Activated CD8-positive, alpha-beta T cell treated with anti-CD3 and anti-CD28 coated beads for 36 hours (primary cell): Measurements from ENCODE around the gene HIRA. TPM values are rescaled to one million over a fixed set of nuclear protein-coding genes. Genes with fewer than 3 reads are reported as not detected.

Experiments
- ATAC-seq: fragments of 200-7000 bp; cut with Tn5 transposase; one replicate; pipeline ENCODE4 v1.10.0; 2021; ENCODE audit warnings: mild to moderate bottlenecking, moderate library complexity
- CTCF ChIA-PET: fragments of 350-600 bp; sonication (Branson Sonifier 250); formaldehyde crosslinking; loops from one replicate; lab custom pipeline; 2021; ENCODE audit warnings: antibody characterized with exemption; lab: Charles Lee
- POLR2A ChIA-PET: fragments of 350-600 bp; sonication (Branson Sonifier 250); formaldehyde crosslinking; loops from one replicate; lab custom pipeline; 2021; ENCODE audit warnings: antibody characterized with exemption; lab: Charles Lee
- DNase-seq: peaks from one replicate; pipeline ENCODE4 v3.0.0-alpha.2; 2020
- H3K27ac Mint-ChIP-seq: one replicate; pipeline ENCODE4 v1.8.0; 2021; ENCODE audit warnings: mild to moderate bottlenecking, mixed read lengths
- H3K27me3 Mint-ChIP-seq: one replicate; pipeline ENCODE4 v1.8.0; 2021; ENCODE audit warnings: mixed read lengths
- H3K36me3 Mint-ChIP-seq: one replicate; pipeline ENCODE4 v1.8.0; 2021; ENCODE audit warnings: low read depth, mixed read lengths
- H3K4me1 Mint-ChIP-seq: one replicate; pipeline ENCODE4 v1.8.0; 2021; ENCODE audit warnings: low read depth, mixed read lengths
- H3K4me3 Mint-ChIP-seq: one replicate; pipeline ENCODE4 v1.8.0; 2021; ENCODE audit warnings: mild to moderate bottlenecking, moderate library complexity, mixed read lengths
- H3K9me3 Mint-ChIP-seq: one replicate; pipeline ENCODE4 v1.8.0; 2021; ENCODE audit warnings: mixed read lengths
- CTCF ChIP-seq: fragments of 200-600 bp; IDR thresholded peaks from one replicate; pipeline ENCODE4 v1.8.0; 2022; ENCODE audit warnings: antibody characterized with exemption, mild to moderate bottlenecking
- intact Hi-C: fragments of 100-400 bp; cut with micrococcal nuclease; formaldehyde crosslinking; loops from one replicate; pipeline ENCODE4 v1.10.0; 2022
- total RNA-seq, 2 experiments: library from RNA; stranded (reverse); gene quantifications; one replicate each; pipeline ENCODE4 v1.2.3, GENCODE V29; 2021

The HIRA gene
- total RNA-seq, 2 experiments from 2014 or later = 29.7 to 30.5 TPM

GRCh38 chr22:19405133-19405532, 26.4 kb downstream of the HIRA start:
- H3K27me3 Mint-ChIP-seq = no peaks in the 10 kb centered on the region
- intact Hi-C loops = no loop called here
- ChIA-PET CTCF (no interaction called here), POLR2A (interaction anchor here (1.0 kb wide), 1 partner anchor 26 kb away, joined by 3 read pairs; the partner anchor contains the start of gene HIRA)
- no peak for DNase-seq
- no peaks in the 10 kb centered on the region for H3K9me3 Mint-ChIP-seq
- H3K4me1 Mint-ChIP-seq = no peaks in the 10 kb centered on the region
- TF ChIP-seq CTCF = no peak
- no peak overlapping the region for H3K27ac Mint-ChIP-seq
- H3K36me3 Mint-ChIP-seq = peaks cover 48% of the 10 kb centered on the region
- no peak for ATAC-seq
- H3K4me3 Mint-ChIP-seq = no peak overlapping the region

- H3K27ac Mint-ChIP-seq = no peak overlapping the region
- no peak for TF ChIP-seq CTCF
- no peak for DNase-seq
- intact Hi-C loops = no loop called here
- H3K4me3 Mint-ChIP-seq = no peak overlapping the region
- H3K4me1 Mint-ChIP-seq = no peaks in the 10 kb centered on the region
- POLR2A ChIA-PET = interaction anchor here (1.3 kb wide), 1 partner anchor 27 kb away, joined by 4 read pairs; the partner anchor contains the start of gene HIRA
- CTCF ChIA-PET = interaction anchor here (1.0 kb wide), 1 partner anchor 9 kb away, joined by 3 read pairs; no protein-coding TSS in a partner anchor
- no peak for ATAC-seq
- H3K36me3 Mint-ChIP-seq = peaks cover 43% of the 10 kb centered on the region
- H3K27me3 Mint-ChIP-seq = no peaks in the 10 kb centered on the region
- no peaks in the 10 kb centered on the region for H3K9me3 Mint-ChIP-seq
These were observed 26.9 kb downstream of the HIRA start for GRCh38 chr22:19404676-19405075.

- DNase-seq (no peak), ATAC-seq (no peak)
- peaks cover 40% of the 10 kb centered on the region for H3K36me3 Mint-ChIP-seq
- POLR2A ChIA-PET = no interaction called here
- TF ChIP-seq CTCF = no peak
- H3K27me3 Mint-ChIP-seq = no peaks in the 10 kb centered on the region
- CTCF ChIA-PET = no interaction called here
- no peak overlapping the region for H3K27ac Mint-ChIP-seq
- intact Hi-C loops = no loop called here
- no peaks in the 10 kb centered on the region for H3K9me3 Mint-ChIP-seq
- H3K4me1 Mint-ChIP-seq = no peaks in the 10 kb centered on the region
- no peak overlapping the region for H3K4me3 Mint-ChIP-seq
These were observed 28.8 kb downstream of the HIRA start for GRCh38 chr22:19402642-19403191.

- H3K9me3 Mint-ChIP-seq = no peaks in the 10 kb centered on the region
- ATAC-seq (no peak), DNase-seq (no peak)
- H3K27me3 Mint-ChIP-seq = no peaks in the 10 kb centered on the region
- no peak overlapping the region for H3K27ac Mint-ChIP-seq
- ChIA-PET CTCF (no interaction called here), POLR2A (no interaction called here)
- peaks cover 30% of the 10 kb centered on the region for H3K36me3 Mint-ChIP-seq
- H3K4me3 Mint-ChIP-seq = no peak overlapping the region
- intact Hi-C loops = no loop called here
- TF ChIP-seq CTCF = no peak
- H3K4me1 Mint-ChIP-seq = no peaks in the 10 kb centered on the region
These were observed 30.1 kb downstream of the HIRA start for GRCh38 chr22:19401483-19401882.

GRCh38 chr22:19400881-19401280, 30.7 kb downstream of the HIRA start:
- Mint-ChIP-seq H3K9me3 (no peaks in the 10 kb centered on the region), H3K36me3 (peaks cover 28% of the 10 kb centered on the region), H3K27me3 (no peaks in the 10 kb centered on the region), H3K4me3 (no peak overlapping the region), H3K27ac (no peak overlapping the region), H3K4me1 (no peaks in the 10 kb centered on the region)
- ChIA-PET CTCF (no interaction called here), POLR2A (no interaction called here)
- ATAC-seq (no peak), DNase-seq (no peak)
- intact Hi-C loops = no loop called here
- TF ChIP-seq CTCF = no peak
